GM06990 (cell line): ENCODE results near the gene LRRC27.

Source experiments
- DNase-seq: peaks from one replicate; pipeline ENCODE4 v3.0.0-alpha.2; 2011; ENCODE audit not compliant: insufficient read length; ENCODE audit errors: extremely low read depth
- H3K27me3 ChIP-seq: replicated peaks from 2 replicates; pipeline ENCODE4 v1.6.0; 2011; ENCODE audit warnings: low read length; ENCODE audit not compliant: control insufficient read depth, insufficient read depth
- H3K36me3 ChIP-seq: 2 replicates; pipeline ENCODE4 v1.5.1; 2011; ENCODE audit warnings: low read length; ENCODE audit not compliant: control insufficient read depth, insufficient read depth
- H3K4me3 ChIP-seq: replicated peaks from 2 replicates; pipeline ENCODE4 v1.5.1; 2011; ENCODE audit warnings: low read depth, mild to moderate bottlenecking, control low read depth, low read length
- TF ChIP-seq, protein P1 (sequence below): IDR thresholded peaks from 2 replicates; pipeline ENCODE4 v1.5.1; 2011; ENCODE audit warnings: low read length, control low read depth, mild to moderate bottlenecking, inconsistent platforms; ENCODE audit not compliant: insufficient read depth, poor library complexity, severe bottlenecking

Gene LRRC27

DNA sequence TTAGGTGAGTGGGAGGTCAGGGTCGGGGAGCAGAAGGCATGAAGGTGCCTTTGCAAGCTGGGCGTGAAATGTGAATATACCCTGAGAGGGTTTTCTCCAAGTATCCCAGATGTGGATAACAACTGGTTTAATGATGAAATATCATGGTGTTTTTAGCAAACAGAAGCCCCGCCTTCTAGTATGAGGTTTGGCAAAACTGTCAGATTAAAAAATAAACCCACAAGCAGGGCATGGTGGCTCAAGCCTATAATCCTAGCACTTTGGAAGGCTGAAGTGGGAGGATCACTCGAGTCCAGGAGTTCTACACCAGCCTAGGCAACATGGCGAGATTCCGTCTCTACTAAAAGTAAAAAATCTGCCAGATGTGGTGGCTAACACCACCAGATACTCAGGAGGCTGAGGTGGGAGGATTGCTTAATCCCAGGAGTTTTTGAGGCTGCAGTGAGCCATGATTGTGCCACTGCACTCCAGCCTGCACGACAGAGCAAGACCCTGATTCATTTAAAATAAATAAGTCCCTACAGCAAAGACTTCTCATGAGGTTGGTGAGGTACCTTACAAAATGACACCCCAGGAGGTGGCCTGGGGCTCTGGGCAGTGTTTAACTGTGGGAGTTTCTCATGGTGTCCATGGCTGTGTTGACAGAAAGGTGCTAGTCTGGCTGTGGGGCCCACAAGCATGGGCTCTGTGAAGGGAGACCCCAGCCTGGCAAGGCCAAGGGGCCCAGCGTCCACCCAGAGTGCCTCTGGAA, 58.4 kb downstream of the LRRC27 start:
- H3K27me3 ChIP-seq, result no peaks in the 10 kb centered on the region; the same call in 1 of the 2 replicates
- no peak overlapping the region for H3K4me3 ChIP-seq
- no peak for DNase-seq
- no peaks in the 10 kb centered on the region for H3K36me3 ChIP-seq
- TF ChIP-seq, protein P1, sequence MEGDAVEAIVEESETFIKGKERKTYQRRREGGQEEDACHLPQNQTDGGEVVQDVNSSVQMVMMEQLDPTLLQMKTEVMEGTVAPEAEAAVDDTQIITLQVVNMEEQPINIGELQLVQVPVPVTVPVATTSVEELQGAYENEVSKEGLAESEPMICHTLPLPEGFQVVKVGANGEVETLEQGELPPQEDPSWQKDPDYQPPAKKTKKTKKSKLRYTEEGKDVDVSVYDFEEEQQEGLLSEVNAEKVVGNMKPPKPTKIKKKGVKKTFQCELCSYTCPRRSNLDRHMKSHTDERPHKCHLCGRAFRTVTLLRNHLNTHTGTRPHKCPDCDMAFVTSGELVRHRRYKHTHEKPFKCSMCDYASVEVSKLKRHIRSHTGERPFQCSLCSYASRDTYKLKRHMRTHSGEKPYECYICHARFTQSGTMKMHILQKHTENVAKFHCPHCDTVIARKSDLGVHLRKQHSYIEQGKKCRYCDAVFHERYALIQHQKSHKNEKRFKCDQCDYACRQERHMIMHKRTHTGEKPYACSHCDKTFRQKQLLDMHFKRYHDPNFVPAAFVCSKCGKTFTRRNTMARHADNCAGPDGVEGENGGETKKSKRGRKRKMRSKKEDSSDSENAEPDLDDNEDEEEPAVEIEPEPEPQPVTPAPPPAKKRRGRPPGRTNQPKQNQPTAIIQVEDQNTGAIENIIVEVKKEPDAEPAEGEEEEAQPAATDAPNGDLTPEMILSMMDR, result no peak

DNA sequence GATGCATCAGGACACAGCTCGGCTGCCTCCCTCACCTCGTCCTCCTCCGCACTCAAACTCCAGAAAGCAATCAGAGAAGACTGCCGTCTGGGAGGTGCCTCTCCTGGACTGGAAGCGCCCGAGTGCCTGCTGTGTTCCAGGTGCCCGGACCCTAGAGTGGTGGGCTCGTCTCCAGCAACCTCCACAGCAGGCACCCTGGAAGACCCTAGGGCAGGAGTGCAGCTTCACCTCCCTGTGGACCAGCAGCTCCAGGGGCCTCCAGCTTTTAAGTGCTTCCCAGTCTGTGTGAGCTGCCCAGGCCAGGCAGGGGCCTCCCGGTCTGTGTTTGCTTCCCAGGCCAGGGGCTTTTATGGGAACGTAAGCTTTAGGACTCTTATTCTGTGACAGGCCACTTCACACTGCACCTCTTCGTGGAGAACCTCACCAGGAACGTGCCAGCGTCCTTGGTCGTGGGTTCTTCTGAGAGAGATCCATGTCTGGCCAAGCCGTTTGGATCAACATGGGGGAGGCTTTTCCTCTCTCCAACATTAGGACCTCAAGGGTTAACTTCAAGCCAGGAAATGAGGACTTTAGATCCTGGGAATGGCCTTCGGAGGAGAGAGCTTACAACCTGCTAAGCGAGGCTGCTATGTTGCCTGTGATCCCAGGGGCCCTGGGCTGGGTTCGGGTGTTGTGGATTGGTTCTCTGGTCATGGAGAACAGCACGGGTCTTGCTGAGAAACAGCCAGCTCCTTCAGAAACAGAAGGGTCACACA, 59.1 kb downstream of the LRRC27 start:
- DNase-seq, result no peak
- no peak overlapping the region for H3K4me3 ChIP-seq
- TF ChIP-seq, protein P1, result no peak
- peaks cover 3% of the 10 kb centered on the region; the same call in 1 of the 2 replicates for H3K27me3 ChIP-seq
- H3K36me3 ChIP-seq, result no peaks in the 10 kb centered on the region

DNA sequence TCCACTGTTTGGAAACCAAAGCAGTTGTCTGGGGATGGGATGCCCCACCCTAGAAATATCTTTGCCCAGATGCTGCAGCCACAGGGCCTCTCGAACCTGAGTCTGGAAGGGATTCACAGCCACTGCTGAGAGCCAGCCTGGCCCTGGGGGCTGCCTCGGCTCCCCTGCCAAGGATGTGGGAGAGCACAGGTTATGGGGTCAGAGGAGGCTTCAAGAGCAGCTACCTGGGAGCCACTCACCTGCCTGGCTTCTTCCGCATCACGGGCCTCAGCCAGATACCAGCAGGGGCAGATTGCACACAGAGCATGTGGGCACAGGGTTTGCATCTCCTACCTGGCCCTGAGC, 59.7 kb downstream of the LRRC27 start:
- Histone ChIP-seq H3K27me3 (peaks cover 3% of the 10 kb centered on the region; the same call in 1 of the 2 replicates), H3K36me3 (no peaks in the 10 kb centered on the region), H3K4me3 (no peak overlapping the region)
- TF ChIP-seq, protein P1, result no peak
- DNase-seq, result no peak

DNA sequence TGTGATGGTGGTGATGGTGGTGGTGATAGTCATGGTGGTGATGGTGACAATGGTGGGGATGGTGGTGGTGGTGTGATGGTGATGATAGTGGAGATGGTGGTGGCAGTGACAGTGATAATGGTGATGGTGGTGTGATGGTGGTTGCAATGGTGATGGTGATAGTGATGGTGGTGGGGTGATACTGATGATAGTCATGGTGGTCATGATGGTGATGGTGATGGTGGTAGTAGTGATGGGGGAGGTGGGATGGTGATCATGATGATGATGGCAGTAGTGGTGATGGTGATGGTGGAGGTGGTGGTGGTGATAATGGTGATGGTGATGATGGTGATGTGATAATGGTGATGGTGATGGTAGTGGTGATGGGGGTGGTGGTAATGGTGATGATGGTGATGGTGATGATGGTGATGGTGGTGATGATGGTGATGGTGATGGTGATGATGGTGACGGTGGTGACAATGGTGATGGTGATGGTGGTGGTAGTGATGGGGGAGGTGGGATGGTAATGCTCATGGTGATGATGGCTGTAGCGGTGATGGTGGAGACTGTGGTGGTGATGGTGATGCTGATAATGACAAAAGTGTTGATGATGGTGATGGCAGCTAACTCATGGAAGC, 60.3 kb downstream of the LRRC27 start:
- Histone ChIP-seq H3K4me3 (no peak overlapping the region), H3K27me3 (peaks cover 3% of the 10 kb centered on the region; the same call in 1 of the 2 replicates), H3K36me3 (no peaks in the 10 kb centered on the region)
- TF ChIP-seq, protein P1, result no peak
- no peak for DNase-seq

DNA sequence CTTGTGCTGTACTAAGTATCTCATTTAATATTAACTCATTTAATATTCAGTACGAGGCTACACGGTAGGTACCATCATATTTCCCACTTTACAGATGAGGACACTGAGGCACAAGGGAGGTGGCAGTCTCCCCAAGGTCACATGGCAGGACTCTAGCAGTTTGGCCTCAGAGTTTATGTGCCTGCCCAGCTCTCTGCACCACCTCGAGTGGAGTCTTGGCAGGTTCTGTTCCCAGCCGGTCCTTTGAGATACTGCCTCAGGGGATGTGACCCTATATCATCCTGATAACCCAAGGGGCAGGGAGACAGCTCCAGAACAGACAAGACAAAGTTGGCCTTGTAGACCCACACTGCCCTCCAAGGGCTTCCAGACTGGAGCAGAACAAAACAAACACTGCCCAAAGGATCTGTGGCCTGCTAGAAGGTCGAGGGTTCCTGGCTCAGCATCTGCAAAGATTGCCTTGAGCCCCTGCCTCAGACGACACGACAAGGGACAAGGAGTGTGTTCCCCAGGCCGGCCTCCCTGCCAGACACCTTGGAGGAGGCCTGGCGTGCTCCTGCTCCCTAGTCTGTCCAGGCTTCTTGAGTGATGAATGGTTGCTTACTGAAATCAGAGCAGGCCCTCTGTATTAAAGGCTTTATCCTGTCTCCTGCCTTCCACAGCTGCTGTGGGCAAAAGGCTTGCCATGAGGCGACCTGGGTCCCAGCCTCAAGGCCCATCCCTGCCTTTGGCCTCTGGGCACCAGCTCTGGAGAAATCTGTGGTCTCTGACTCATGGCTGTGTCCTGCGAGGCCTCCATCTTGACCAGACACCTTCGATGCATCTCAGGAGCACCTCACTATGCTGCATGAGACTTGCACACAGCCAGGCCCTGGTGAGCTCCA, 61.1 kb downstream of the LRRC27 start:
- Histone ChIP-seq H3K27me3 (peaks cover 3% of the 10 kb centered on the region; the same call in 1 of the 2 replicates), H3K4me3 (no peak overlapping the region), H3K36me3 (no peaks in the 10 kb centered on the region)
- DNase-seq, result no peak
- TF ChIP-seq, protein P1, result no peak
